ENCODE measurements around the gene RPGR. TPM values are rescaled to one million over a fixed set of nuclear protein-coding genes. Genes with fewer than 3 reads are reported as not detected.

Gene RPGR, protein sequence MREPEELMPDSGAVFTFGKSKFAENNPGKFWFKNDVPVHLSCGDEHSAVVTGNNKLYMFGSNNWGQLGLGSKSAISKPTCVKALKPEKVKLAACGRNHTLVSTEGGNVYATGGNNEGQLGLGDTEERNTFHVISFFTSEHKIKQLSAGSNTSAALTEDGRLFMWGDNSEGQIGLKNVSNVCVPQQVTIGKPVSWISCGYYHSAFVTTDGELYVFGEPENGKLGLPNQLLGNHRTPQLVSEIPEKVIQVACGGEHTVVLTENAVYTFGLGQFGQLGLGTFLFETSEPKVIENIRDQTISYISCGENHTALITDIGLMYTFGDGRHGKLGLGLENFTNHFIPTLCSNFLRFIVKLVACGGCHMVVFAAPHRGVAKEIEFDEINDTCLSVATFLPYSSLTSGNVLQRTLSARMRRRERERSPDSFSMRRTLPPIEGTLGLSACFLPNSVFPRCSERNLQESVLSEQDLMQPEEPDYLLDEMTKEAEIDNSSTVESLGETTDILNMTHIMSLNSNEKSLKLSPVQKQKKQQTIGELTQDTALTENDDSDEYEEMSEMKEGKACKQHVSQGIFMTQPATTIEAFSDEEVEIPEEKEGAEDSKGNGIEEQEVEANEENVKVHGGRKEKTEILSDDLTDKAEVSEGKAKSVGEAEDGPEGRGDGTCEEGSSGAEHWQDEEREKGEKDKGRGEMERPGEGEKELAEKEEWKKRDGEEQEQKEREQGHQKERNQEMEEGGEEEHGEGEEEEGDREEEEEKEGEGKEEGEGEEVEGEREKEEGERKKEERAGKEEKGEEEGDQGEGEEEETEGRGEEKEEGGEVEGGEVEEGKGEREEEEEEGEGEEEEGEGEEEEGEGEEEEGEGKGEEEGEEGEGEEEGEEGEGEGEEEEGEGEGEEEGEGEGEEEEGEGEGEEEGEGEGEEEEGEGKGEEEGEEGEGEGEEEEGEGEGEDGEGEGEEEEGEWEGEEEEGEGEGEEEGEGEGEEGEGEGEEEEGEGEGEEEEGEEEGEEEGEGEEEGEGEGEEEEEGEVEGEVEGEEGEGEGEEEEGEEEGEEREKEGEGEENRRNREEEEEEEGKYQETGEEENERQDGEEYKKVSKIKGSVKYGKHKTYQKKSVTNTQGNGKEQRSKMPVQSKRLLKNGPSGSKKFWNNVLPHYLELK
- total RNA-seq, result 4.1 and 4.2 TPM in 2 replicates

DNA sequence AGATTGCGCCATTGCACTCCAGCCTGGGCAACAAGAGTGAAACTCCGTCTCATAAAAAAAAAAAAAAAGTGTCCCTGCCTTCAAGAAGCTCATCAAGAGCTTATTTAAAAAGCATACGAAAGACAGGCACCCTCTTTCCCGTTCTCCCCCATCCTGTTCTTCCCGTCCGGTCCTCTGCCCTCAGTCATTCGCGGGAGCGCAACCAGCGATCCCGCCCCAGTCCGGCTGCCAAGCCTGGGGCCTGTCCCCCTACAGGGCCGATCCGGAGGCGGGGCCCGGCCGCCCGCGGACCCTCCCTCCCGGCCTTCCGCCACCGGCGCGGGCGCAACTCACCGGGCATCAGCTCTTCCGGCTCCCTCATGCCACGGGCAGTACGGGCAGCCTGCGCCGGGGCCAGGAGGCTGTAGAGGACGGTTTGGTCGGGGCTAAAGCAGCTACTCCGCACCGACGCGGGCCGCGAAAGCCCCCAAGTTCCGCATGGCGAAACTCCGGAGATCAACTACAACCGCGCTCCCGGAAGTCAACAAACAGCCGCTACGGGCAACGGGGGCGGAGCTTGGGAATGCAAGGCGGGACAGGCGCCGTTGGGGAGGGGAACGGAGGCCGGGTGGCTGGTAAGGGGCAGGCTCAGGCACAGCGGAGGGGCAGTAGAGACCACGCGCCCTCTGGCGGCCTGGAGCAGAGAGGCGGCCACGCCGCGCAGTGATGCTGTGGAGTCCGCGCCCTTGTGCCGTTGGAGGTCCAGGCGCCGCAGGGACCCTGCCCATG, at the start of gene RPGR:
Gene RPGR (minus strand): TSS at position 503 of the 768 bp plus-strand sequence. CDS start 142 bp downstream, at position 361.

GRCh38 chrX:38352362-38352761, 25.1 kb upstream of the RPGR start, which contains the start of gene OTC:
OTC (plus strand) TSS chrX:38352604; CDS start chrX:38352697, 93 bp downstream.

DNA sequence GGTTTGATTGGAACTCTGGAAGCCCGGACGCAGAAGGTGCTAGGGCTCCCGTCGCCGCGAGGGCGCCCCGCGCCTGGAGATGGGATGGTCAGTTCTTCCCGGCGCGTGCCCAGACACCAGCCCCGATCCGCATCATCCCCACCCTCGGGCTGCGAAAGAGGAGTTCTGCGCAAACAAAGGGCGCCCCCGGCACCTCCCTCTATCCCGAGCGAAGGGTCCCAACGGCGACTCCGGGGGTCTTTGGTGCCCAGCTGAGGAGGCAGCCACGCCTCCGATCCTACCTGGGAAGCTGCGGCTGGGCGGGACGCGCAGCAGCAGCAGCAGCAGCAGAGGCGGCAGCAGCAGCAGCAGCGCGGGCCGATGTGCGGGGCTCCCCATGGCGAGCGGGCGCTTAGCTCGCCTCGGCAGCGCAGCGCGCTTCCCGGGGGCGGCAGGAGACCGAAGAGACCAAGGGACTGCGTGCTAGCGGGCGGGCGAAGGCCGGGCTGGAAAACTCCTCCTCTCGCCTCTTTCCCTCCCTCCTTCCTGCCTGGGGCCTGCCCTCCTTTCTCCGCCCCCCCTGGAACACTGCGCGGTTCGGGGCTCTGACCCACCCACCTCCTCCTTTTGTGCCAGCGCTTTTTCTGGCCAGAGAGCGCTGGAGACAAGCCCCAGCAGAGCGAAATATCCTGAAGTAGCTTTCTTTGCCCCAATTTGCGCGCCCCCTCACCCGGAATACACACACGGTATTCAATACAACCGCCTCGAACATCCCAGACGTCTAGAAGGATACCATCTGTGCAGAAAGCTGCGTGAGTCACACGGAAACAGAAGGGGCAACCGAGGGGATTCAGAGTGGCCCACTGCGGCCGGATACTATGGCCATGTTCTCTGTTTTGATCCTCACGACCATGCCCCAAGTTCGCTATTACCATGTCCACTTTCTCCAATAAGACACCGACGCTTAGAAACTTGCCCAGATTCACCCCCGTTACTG, 106.6 kb downstream of the RPGR start, which contains the start of gene SRPX:
Gene SRPX (minus strand): TSS at position 457 of the 976 bp plus-strand sequence. CDS start 79 bp downstream, at position 378.

Other genes with a start within 250 kb of the RPGR start
- gene SRPX, start 106.6 kb downstream of the RPGR start, total RNA-seq, result 602 and 708 TPM in 2 replicates
- gene OTC, start 25.1 kb upstream of the RPGR start, total RNA-seq, result not detected in 2 replicates
- 0.68 TPM in 1 of 2 replicates, not detected in the other for gene TSPAN7, start 234.0 kb upstream of the RPGR start, total RNA-seq

Data from pericardium fibroblast (primary cell).